Superior temporal gyrus (tissue), 1 donor: ENCODE measurements around the gene ACSF3.
A peak's percentile ranks its signal among the peaks of the same experiment; 100 is the strongest.

Source experiments
- DNase-seq: peaks from one replicate; pipeline ENCODE4 v3.0.0-alpha.2; 2016; ENCODE audit errors: extremely low spot score

The ACSF3 gene

GRCh38 chr16:89093602-89094251 lies at the start of gene ACSF3:
ACSF3 (plus strand) TSS chr16:89093852; CDS start chr16:89100682, 6,830 bp downstream.
- peak; percentile 44 for DNase-seq

GRCh38 chr16:89044418-89045180 lies 49.1 kb upstream of the ACSF3 start:
- DNase-seq = no peak

- no peak for DNase-seq
These were observed 48.4 kb upstream of the ACSF3 start for GRCh38 chr16:89045181-89045815.

- no peak for DNase-seq
These were observed 47.8 kb upstream of the ACSF3 start for GRCh38 chr16:89045881-89046280.

- DNase-seq = no peak
These were observed 47.2 kb upstream of the ACSF3 start for GRCh38 chr16:89046491-89046890.

- no peak for DNase-seq
These were observed 46.1 kb upstream of the ACSF3 start for GRCh38 chr16:89047331-89048089.

- no peak for DNase-seq
These were observed 45.4 kb upstream of the ACSF3 start for GRCh38 chr16:89048090-89048725.

GRCh38 chr16:89048871-89049422 lies 44.7 kb upstream of the ACSF3 start:
- no peak for DNase-seq

GRCh38 chr16:89049484-89050118 lies 44.1 kb upstream of the ACSF3 start:
- DNase-seq = peak; percentile 13

- DNase-seq = no peak
These were observed 43.4 kb upstream of the ACSF3 start for GRCh38 chr16:89050119-89050867.

- DNase-seq = no peak
These were observed 42.8 kb upstream of the ACSF3 start for GRCh38 chr16:89050868-89051311.

GRCh38 chr16:89051521-89052166 lies 42.0 kb upstream of the ACSF3 start:
- no peak for DNase-seq

GRCh38 chr16:89052191-89052889 lies 41.3 kb upstream of the ACSF3 start:
- no peak for DNase-seq

- peak; percentile 65 for DNase-seq
These were observed 40.5 kb upstream of the ACSF3 start for GRCh38 chr16:89052890-89053724.

GRCh38 chr16:89053725-89054029 lies 40.0 kb upstream of the ACSF3 start:
- DNase-seq = no peak

- no peak for DNase-seq
These were observed 39.4 kb upstream of the ACSF3 start for GRCh38 chr16:89054261-89054661.

GRCh38 chr16:89054714-89055113 lies 38.9 kb upstream of the ACSF3 start:
- DNase-seq = no peak

- no peak for DNase-seq
These were observed 38.3 kb upstream of the ACSF3 start for GRCh38 chr16:89055313-89055712.
